Measurements from ENCODE around the gene NKIRAS1. TPM values are rescaled to one million over a fixed set of nuclear protein-coding genes. Genes with fewer than 3 reads are reported as not detected.

Gene NKIRAS1
- total and polyA plus RNA-seq, 2 of the 8 experiments (the other 6 are each of a cell fraction or from before 2014, with no cell fraction given): 3.4 to 7.0 TPM

DNA sequence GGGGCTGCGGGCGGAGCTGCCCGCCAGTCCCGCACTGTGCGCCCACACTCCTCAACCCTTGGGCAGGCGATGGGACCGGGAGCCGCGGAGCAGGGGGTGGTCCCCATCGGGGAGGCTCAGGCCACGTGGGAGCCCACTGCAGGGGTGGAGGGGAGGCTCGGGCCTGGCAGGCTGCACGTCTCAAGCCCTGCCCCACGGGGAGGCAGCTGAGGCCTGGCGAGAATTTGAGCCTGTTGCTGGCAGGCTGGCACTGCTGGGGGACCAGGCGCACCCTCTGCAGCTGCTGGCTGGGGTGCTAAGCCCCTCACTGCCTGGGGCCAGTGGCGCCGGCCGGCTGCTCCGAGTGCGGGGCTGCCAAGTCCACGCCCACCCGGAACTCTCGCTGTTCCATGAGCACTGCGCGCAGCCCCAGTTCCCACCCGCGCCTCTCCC lies 34.3 kb downstream of the NKIRAS1 start:
- H3K9ac ChIP-seq (replicated peaks in 1 of 4; ENCODE audit: extremely low read depth in 1 of 4, low read depth in 3 of 4, low read length in 3 of 4): no peak overlapping the region
- no peak overlapping the region for H2BK5ac ChIP-seq (ENCODE audit: low read depth, low read length)
- H3K9me3 ChIP-seq (ENCODE audit: insufficient read depth in 2 of 2, low read depth in 1 of 2, low read length in 1 of 2): peaks cover 9 to 17% of the 10 kb centered on the region in 2 experiments; a peak in 3 of 4 replicates
- no peak overlapping the region for H3K23ac ChIP-seq (ENCODE audit: insufficient read length)
- no peaks in the 10 kb centered on the region for H3K23me2 ChIP-seq (ENCODE audit: low read depth, low read length)
- H3K56ac ChIP-seq (replicated peaks; ENCODE audit: insufficient read length, low read depth, low read length): no peak overlapping the region
- no peak overlapping the region for H2BK15ac ChIP-seq (ENCODE audit: low read length)
- ChIA-PET CTCF (ENCODE audit: partially characterized antibody) (interaction anchor here (0.6 to 3.4 kb wide), 8 partner anchors 9 to 123 kb away, joined by 3 to 15 read pairs (median 3); no protein-coding TSS in a partner anchor), POLR2A (ENCODE audit: partially characterized antibody) (interaction anchor here (1.8 to 4.7 kb wide), 2 partner anchors 9 to 35 kb away, joined by 7 to 45 read pairs; partner anchors contain the start of genes NKIRAS1 and RPL15)
- H3K27me3 ChIP-seq (replicated peaks in 1 of 4; ENCODE audit: control insufficient read depth in 3 of 4, extremely low read depth in 1 of 4, insufficient read depth in 3 of 4, low read length in 3 of 4): no peaks in the 10 kb centered on the region
- no peak overlapping the region for H2BK12ac ChIP-seq (ENCODE audit: low read depth, low read length)
- H2AFZ ChIP-seq (ENCODE audit: low read length): no peak overlapping the region
- H2BK120ac ChIP-seq (replicated peaks; ENCODE audit: low read depth, low read length): no peak overlapping the region
- no peak overlapping the region for H4K8ac ChIP-seq (ENCODE audit: extremely low read depth, insufficient read depth, low read length)
- no peak overlapping the region for H2BK20ac ChIP-seq (ENCODE audit: low read length)
- no peak overlapping the region for H3K14ac ChIP-seq (ENCODE audit: insufficient read length)
- H3K79me2 ChIP-seq (ENCODE audit: control insufficient read depth in 1 of 2, insufficient read depth in 2 of 2, low read length in 2 of 2): peaks cover 3 to 57% of the 10 kb centered on the region in 2 experiments; a peak in 3 of 4 replicates
- H3K4me3 ChIP-seq (ENCODE audit: extremely low read depth in 1 of 4, insufficient read depth in 2 of 4, low read depth in 3 of 4, low read length in 4 of 4): no peak overlapping the region
- no peak overlapping the region for H4K91ac ChIP-seq (replicated peaks; ENCODE audit: insufficient read length, low read length)
- peaks cover 5 to 7% of the 10 kb centered on the region in 2 experiments for H4K20me1 ChIP-seq (replicated peaks in 1 of 2; ENCODE audit: control insufficient read depth in 1 of 2, insufficient read depth in 2 of 2, low read length in 2 of 2)
- no peak for FAIRE-seq
- no peak overlapping the region for H2AK5ac ChIP-seq (ENCODE audit: low read depth, low read length)
- DNase-seq (ENCODE audit: low read depth in 1 of 2, low spot score in 2 of 2): no peak
- H3K4me2 ChIP-seq (ENCODE audit: insufficient read depth in 1 of 2, low read depth in 2 of 2, low read length in 2 of 2): no peak overlapping the region
- no peak overlapping the region for H3K27ac ChIP-seq (ENCODE audit: low read depth, low read length)
- 99% methylated on average over 10 of the region's 28 CpGs; no CpG with 5 or more reads in 1 of the 2 experiments for WGBS, 2 experiments (ENCODE audit: extremely low coverage in 1 of 2, insufficient coverage in 1 of 2, insufficient read length in 1 of 2, insufficient replicate concordance in 2 of 2, low coverage in 1 of 2, low lambda C conversion rate in 2 of 2, missing lambda C conversion rate in 1 of 2)
- no peak overlapping the region for H3K4ac ChIP-seq (replicated peaks; ENCODE audit: insufficient read length, low read depth, low read length)
- H3K79me1 ChIP-seq (ENCODE audit: low read depth, low read length): peaks cover 4% of the 10 kb centered on the region
- H3K36me3 ChIP-seq (ENCODE audit: control insufficient read depth in 2 of 4, insufficient read depth in 4 of 4, low read length in 3 of 4): peaks cover 0 to 28% (median 10%) of the 10 kb centered on the region in 4 experiments; a peak in 7 of 8 replicates
- no peak overlapping the region for H3K18ac ChIP-seq (ENCODE audit: extremely low read depth, low read length)
- H4K5ac ChIP-seq (ENCODE audit: insufficient read length, low read depth, low read length): no peak overlapping the region
- TF ChIP-seq ATF3 (IDR thresholded peaks at IDR 0.05; ENCODE audit: insufficient read depth, low read depth, low read length): no peak
- TF ChIP-seq RNF2 (IDR thresholded peaks at IDR 0.05; ENCODE audit: borderline replicate concordance, low read depth, low read length, missing control alignments, poor library complexity, severe bottlenecking): no peak
- no peak for TF ChIP-seq BACH1 (IDR thresholded peaks at IDR 0.05; ENCODE audit: low read length)
- TF ChIP-seq YY1 (IDR thresholded peaks at IDR 0.05; ENCODE audit: low read depth, low read length): no peak
- no peak for TF ChIP-seq CHD2 (IDR thresholded peaks at IDR 0.05; ENCODE audit: low read length)
- no peak for TF ChIP-seq CTBP2 (IDR thresholded peaks at IDR 0.05; ENCODE audit: borderline replicate concordance, insufficient read depth, insufficient read length, low read length)
- no peak for TF ChIP-seq FOSL1 (IDR thresholded peaks at IDR 0.05; ENCODE audit: insufficient read depth, low read depth, low read length)
- no peak for TF ChIP-seq SRF (IDR thresholded peaks at IDR 0.05; ENCODE audit: low read depth, low read length)
- TF ChIP-seq CREB1 (IDR thresholded peaks at IDR 0.05): no peak
- H3K4me1 ChIP-seq (replicated peaks in 1 of 4; ENCODE audit: control insufficient read depth in 3 of 4, insufficient read depth in 4 of 4, low read length in 3 of 4): no peaks in the 10 kb centered on the region

All from H1 (cell line).